PFSK-1 (cell line): Measurements from ENCODE around the gene EVX1.

Experiments used
- FOXP2 ChIP-seq: optimal IDR thresholded peaks from 2 replicates; pipeline ENCODE3; 2011; ENCODE audit warnings: borderline replicate concordance, control low read depth, inconsistent platforms; ENCODE audit not compliant: insufficient read depth; ENCODE audit errors: extremely low read length, extremely low read depth
- POLR2AphosphoS5 ChIP-seq: IDR thresholded peaks from 2 replicates; pipeline ENCODE4 v1.6.1; 2012; ENCODE audit warnings: low read depth, mild to moderate bottlenecking, control low read depth, low read length, moderate library complexity
- SIN3A ChIP-seq: IDR thresholded peaks from 2 replicates; pipeline ENCODE4 v1.6.1; 2012; ENCODE audit warnings: mild to moderate bottlenecking, low read length, moderate library complexity, borderline replicate concordance; ENCODE audit not compliant: insufficient read depth
- TAF1 ChIP-seq: IDR thresholded peaks from 2 replicates; pipeline ENCODE4 v1.6.1; 2012; ENCODE audit warnings: low read length, control low read depth, borderline replicate concordance; ENCODE audit not compliant: insufficient read depth
- TF ChIP-seq, protein P1 (sequence below), 2 experiments: IDR thresholded peaks; 2 replicates each; pipeline versions ENCODE4 v1.6.1 to v1.8.0; 2011 to 2012; ENCODE audit warnings: low read depth in 2 of 2, low read length in 2 of 2, control low read depth in 1 of 2, inconsistent platforms in 1 of 2, mild to moderate bottlenecking in 1 of 2, moderate library complexity in 1 of 2; ENCODE audit not compliant: insufficient read depth in 1 of 2

The EVX1 gene

DNA sequence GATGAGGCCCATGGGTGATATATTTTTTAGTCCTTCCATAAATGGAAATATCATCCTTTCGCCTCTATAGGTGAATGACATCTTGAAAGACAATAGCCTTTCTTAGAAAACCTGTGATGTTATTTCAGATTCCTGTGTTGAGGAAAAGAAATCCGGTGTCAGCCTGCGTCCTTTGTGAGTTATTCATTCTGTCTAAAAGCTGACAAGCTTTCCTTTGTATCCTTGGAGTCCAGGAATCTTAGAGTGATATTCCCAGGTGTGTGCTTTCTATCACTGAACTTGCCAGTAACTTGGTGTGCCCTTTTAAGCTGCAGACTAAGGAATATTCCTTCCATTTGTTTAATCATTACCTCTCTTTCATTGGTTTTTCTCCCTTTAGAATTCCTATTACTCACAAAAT is 41.0 kb downstream of the EVX1 start:
- no peak for TF ChIP-seq FOXP2

DNA sequence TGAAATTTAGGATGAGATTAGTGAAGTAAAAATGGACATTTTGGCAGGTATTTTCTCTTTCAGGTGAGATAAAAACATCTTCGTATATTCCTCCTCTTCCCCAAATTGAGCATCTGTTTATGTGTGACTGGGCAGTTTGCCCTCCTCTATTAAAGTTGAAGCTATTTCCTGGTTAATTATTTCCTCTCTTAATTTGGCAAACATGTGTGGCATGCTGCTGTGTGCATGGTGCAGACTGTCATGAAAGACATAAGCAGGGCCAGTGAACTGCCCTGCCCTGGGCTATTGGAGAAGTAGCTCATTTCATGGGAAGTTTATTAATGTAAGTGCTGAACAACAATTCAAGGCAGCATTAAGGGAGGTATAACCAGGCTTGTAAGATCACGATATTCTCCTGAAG is 52.6 kb downstream of the EVX1 start:
- TF ChIP-seq TAF1 (no peak), FOXP2 (no peak), POLR2AphosphoS5 (no peak), SIN3A (no peak)
- TF ChIP-seq, protein P1, sequence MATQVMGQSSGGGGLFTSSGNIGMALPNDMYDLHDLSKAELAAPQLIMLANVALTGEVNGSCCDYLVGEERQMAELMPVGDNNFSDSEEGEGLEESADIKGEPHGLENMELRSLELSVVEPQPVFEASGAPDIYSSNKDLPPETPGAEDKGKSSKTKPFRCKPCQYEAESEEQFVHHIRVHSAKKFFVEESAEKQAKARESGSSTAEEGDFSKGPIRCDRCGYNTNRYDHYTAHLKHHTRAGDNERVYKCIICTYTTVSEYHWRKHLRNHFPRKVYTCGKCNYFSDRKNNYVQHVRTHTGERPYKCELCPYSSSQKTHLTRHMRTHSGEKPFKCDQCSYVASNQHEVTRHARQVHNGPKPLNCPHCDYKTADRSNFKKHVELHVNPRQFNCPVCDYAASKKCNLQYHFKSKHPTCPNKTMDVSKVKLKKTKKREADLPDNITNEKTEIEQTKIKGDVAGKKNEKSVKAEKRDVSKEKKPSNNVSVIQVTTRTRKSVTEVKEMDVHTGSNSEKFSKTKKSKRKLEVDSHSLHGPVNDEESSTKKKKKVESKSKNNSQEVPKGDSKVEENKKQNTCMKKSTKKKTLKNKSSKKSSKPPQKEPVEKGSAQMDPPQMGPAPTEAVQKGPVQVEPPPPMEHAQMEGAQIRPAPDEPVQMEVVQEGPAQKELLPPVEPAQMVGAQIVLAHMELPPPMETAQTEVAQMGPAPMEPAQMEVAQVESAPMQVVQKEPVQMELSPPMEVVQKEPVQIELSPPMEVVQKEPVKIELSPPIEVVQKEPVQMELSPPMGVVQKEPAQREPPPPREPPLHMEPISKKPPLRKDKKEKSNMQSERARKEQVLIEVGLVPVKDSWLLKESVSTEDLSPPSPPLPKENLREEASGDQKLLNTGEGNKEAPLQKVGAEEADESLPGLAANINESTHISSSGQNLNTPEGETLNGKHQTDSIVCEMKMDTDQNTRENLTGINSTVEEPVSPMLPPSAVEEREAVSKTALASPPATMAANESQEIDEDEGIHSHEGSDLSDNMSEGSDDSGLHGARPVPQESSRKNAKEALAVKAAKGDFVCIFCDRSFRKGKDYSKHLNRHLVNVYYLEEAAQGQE (IDR thresholded peaks at IDR 0.05; ENCODE audit: insufficient read depth in 1 of 2, low read depth in 2 of 2, low read length in 2 of 2), result no peak

DNA sequence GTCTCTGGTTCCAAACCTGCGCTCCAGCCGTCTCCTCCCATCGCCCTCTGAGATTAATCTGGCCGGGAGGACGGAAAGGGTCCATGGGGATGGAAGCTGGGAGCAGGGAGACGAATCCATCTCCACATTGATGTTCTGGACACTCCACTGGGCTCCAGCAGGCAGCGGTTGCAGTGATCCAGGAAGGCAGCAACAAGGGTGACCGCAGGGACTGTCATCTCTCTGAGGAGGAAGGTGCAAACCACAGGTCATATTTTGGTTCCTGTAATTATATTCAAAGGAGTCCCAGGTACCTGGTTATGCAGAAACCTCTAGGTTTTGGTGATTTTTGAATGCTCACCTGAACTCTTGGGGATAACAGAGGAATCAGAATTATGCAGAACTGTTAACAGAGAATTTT is 54.8 kb downstream of the EVX1 start:
- TF ChIP-seq TAF1, result no peak
- no peak for TF ChIP-seq FOXP2
- no peak for TF ChIP-seq SIN3A
- TF ChIP-seq POLR2AphosphoS5, result no peak
- TF ChIP-seq, protein P1 (IDR thresholded peaks at IDR 0.05; ENCODE audit: insufficient read depth in 1 of 2, low read depth in 2 of 2, low read length in 2 of 2), result no peak
